ENCODE measurements around the gene KAZN.

- TF ChIP-seq CTCF (optimal IDR thresholded peaks at IDR 0.05 in 1 of 3, IDR thresholded peaks at IDR 0.05 in 1 of 3, conservative IDR thresholded peaks at IDR 0.05 in 1 of 3; ENCODE audit: extremely low read depth in 1 of 3, insufficient read depth in 2 of 3, low read length in 3 of 3) (no peak), EZH2 (IDR thresholded peaks at IDR 0.05; ENCODE audit: low read length) (no peak)
These were observed 552.9 kb downstream of the KAZN start for GRCh38 chr1:15151377-15151806.
